HepG2 (cell line): Measurements from ENCODE around the gene TMEM86B. TPM values are rescaled to one million over a fixed set of nuclear protein-coding genes. Genes with fewer than 3 reads are reported as not detected.
A peak's percentile ranks its signal among the peaks of the same experiment; 100 is the strongest.

Experiments
- ATAC-seq: fragments of 200-7000 bp; cut with Tn5 transposase; 3 replicates; pipeline ENCODE4 v1.9.1; 2020; ENCODE audit warnings: mild to moderate bottlenecking, moderate library complexity
- BruUV-seq: library from RNA; stranded (reverse); fragments of 400-500 nt; replicated peaks from 2 replicates; lab custom pipeline; 2021; lab: Mats Ljungman, UMichigan
- CTCF ChIA-PET: fragments of 300-600 bp; formaldehyde crosslinking; extraction: SDS; loops from one replicate; lab custom pipeline; 2021; ENCODE audit warnings: low total read pairs, inconsistent platforms, low intra/inter-chr PET ratio; lab: Yijun Ruan, JAX
- POLR2A ChIA-PET: fragments of 350-600 bp; sonication (Branson Sonifier 250); formaldehyde crosslinking; loops from one replicate; lab custom pipeline; 2020; ENCODE audit warnings: antibody characterized with exemption, inconsistent platforms; lab: Yijun Ruan, JAX
- DNase-seq: peaks from one replicate; pipeline ENCODE4 v3.0.0-alpha.2; 2015; ENCODE audit warnings: low spot score
- FAIRE-seq: peaks from 3 replicates; lab custom pipeline; 2011; peaks lifted over from hg19 to GRCh38; lab: Jason Lieb, UNC
- H2AFZ ChIP-seq: one replicate; pipeline ENCODE4 v1.6.1; 2011; ENCODE audit warnings: low read length, inconsistent platforms
- H3K27ac ChIP-seq: fragments of 300-600 bp; 3 replicates; pipeline ENCODE4 v1.8.0; 2011; ENCODE audit warnings: mixed run types, mild to moderate bottlenecking, mixed read lengths, low read length, inconsistent platforms; ENCODE audit not compliant: insufficient read depth; ENCODE audit errors: extremely low read length
- H3K27me3 ChIP-seq, 2 experiments: fragments of 200-600 bp in 1 of 2; 2 replicates in 1 of 2; 3 replicates in 1 of 2; pipeline versions ENCODE4 v1.6.0 to v1.8.0; 2011; ENCODE audit warnings: low read length in 2 of 2, mild to moderate bottlenecking in 2 of 2, moderate library complexity in 2 of 2, inconsistent platforms in 1 of 2; ENCODE audit not compliant: insufficient read depth in 2 of 2, control insufficient read depth in 1 of 2
- H3K36me3 ChIP-seq, 2 experiments: fragments of 200-600 bp in 1 of 2; replicated peaks in 1 of 2; 2 replicates in 1 of 2; 3 replicates in 1 of 2; pipeline versions ENCODE4 v1.5.1 to v1.8.0; 2011; ENCODE audit warnings: low read length in 2 of 2, inconsistent platforms in 1 of 2; ENCODE audit not compliant: insufficient read depth in 2 of 2, control insufficient read depth in 1 of 2
- H3K4me1 ChIP-seq: 2 replicates; pipeline ENCODE4 v1.5.1; 2012; ENCODE audit warnings: low read length, inconsistent platforms; ENCODE audit not compliant: insufficient read depth
- H3K4me2 ChIP-seq: 2 replicates; pipeline ENCODE4 v1.6.0; 2011; ENCODE audit warnings: low read depth, low read length, inconsistent platforms
- H3K4me3 ChIP-seq, 3 experiments: fragments of 200-600 bp in 1 of 3; sonication (generic), shearing (Covaris generic) in 1 of 3; replicated peaks in 1 of 3; 2 replicates each; pipeline ENCODE4 v1.5.1; 2011 to 2016; ENCODE audit warnings: low read length in 3 of 3, inconsistent platforms in 2 of 3, low read depth in 2 of 3, mild to moderate bottlenecking in 2 of 3, control low read depth in 1 of 3, mixed read lengths in 1 of 3; ENCODE audit not compliant: insufficient read depth in 1 of 3
- H3K79me2 ChIP-seq: one replicate; pipeline ENCODE4 v1.6.1; 2011; ENCODE audit warnings: low read length, inconsistent platforms; ENCODE audit not compliant: insufficient read depth
- H3K9ac ChIP-seq: 2 replicates; pipeline ENCODE4 v1.6.0; 2011; ENCODE audit warnings: mild to moderate bottlenecking, low read depth, low read length, inconsistent platforms; ENCODE audit not compliant: insufficient read depth
- H3K9me3 ChIP-seq: 2 replicates; pipeline ENCODE4 v1.5.1; 2012; ENCODE audit warnings: mild to moderate bottlenecking, low read length
- H4K20me1 ChIP-seq: 2 replicates; pipeline ENCODE4 v1.6.0; 2011; ENCODE audit warnings: inconsistent platforms, mild to moderate bottlenecking, low read length, moderate library complexity; ENCODE audit not compliant: insufficient read depth
- FOXA1 ChIP-seq, 2 experiments: fragments of 450-650 bp in 1 of 2; sonication (generic) in 1 of 2; formaldehyde crosslinking in 1 of 2; IDR thresholded peaks; 2 replicates each; pipeline versions ENCODE4 v1.4.0 to v1.6.1; 2016 to 2020; ENCODE audit warnings: missing genetic modification reagents in 1 of 2
- KDM2A ChIP-seq: sonication (generic); formaldehyde crosslinking; IDR thresholded peaks from 2 replicates; pipeline ENCODE4 v1.4.0; 2020; ENCODE audit warnings: low read depth, missing genetic modification reagents, borderline replicate concordance
- REST ChIP-seq, 2 experiments: IDR thresholded peaks; 2 replicates each; pipeline ENCODE4 v1.6.1; 2011 to 2012; ENCODE audit warnings: low read length in 2 of 2, borderline replicate concordance in 1 of 2, low read depth in 1 of 2, mild to moderate bottlenecking in 1 of 2, moderate library complexity in 1 of 2
- ZNF512 ChIP-seq: sonication (generic); formaldehyde crosslinking; IDR thresholded peaks from 2 replicates; pipeline ENCODE4 v1.4.0; 2020; ENCODE audit warnings: mild to moderate bottlenecking, missing genetic modification reagents
- ZNF580 ChIP-seq: IDR thresholded peaks from 2 replicates; pipeline ENCODE4 v1.6.1; 2016; ENCODE audit warnings: low read depth, borderline replicate concordance
- ZNF713 ChIP-seq: sonication (generic); formaldehyde crosslinking; IDR thresholded peaks from 2 replicates; pipeline ENCODE4 v1.4.0; 2020; ENCODE audit warnings: mild to moderate bottlenecking, missing genetic modification reagents
- WGBS: methylation state at CpG from one replicate; pipeline ENCODE4 v1.1.6; 2017; ENCODE audit warnings: low lambda C conversion rate; 5-methylcytosine and 5-hydroxymethylcytosine counted together
- in situ Hi-C: cut with HindIII; loops from 2 replicates; pipeline ENCODE4 v1.10.0; 2017; ENCODE audit warnings: low pct_unique_long_range_greater_than_20kb; ENCODE audit not compliant: extremely low pct_ligation_motif_present
- intact Hi-C: fragments of 100-400 bp; cut with micrococcal nuclease; formaldehyde crosslinking; loops from one replicate; pipeline ENCODE4 v1.10.0; 2022; ENCODE audit not compliant: unreplicated experiment
- polyA plus RNA-seq, 8 experiments: library from polyadenylated mRNA; depleted of rRNA in 3 of 8; stranded (reverse) in 7 of 8; unstranded in 1 of 8; fragments of >200 nt; fragmentation: Illumina TruSeq in 4 of 8; extraction: Trizol in 4 of 8; gene quantifications; 2 replicates each; pipeline versions ENCODE4 v1.2.1 to v1.2.3, GENCODE V29; 2011 to 2016; ENCODE audit warnings: low read depth in 4 of 8, missing spikeins in 1 of 8, mixed read lengths in 1 of 8; ENCODE audit not compliant: insufficient read depth in 1 of 8
- total RNA-seq, 5 experiments: library from RNA; depleted of rRNA; stranded (reverse); fragments of >200 nt; fragmentation: Illumina TruSeq; extraction: Trizol; gene quantifications; 2 replicates each; pipeline ENCODE4 v1.2.3, GENCODE V29; 2016; ENCODE audit warnings: low read depth in 1 of 5

Gene TMEM86B
- total and polyA plus RNA-seq, 2 of the 13 experiments (the other 11 are each of a cell fraction or from before 2014, with no cell fraction given): 7.7 to 9.6 TPM

GRCh38 chr19:55199620-55200204, 28.9 kb downstream of the TMEM86B start:
- BruUV-seq: no TSS peak
- FAIRE-seq: no peak
- peaks cover 17% of the 10 kb centered on the region for H3K4me1 ChIP-seq
- H3K27me3 ChIP-seq: no peaks in the 10 kb centered on the region
- peaks cover 28 to 79% of the 10 kb centered on the region in 2 experiments for H3K36me3 ChIP-seq
- no peak overlapping the region for H3K9ac ChIP-seq
- POLR2A ChIA-PET: interaction anchor here (1.8 kb wide), 1 partner anchor 10 kb away, joined by 8 read pairs; the partner anchor contains the start of gene PTPRH
- H3K79me2 ChIP-seq: peaks cover 2% of the 10 kb centered on the region
- intact Hi-C loops (no loop called here), in situ Hi-C loops (no loop called here)
- H3K4me3 ChIP-seq: no peak overlapping the region
- CTCF ChIA-PET: no interaction called here
- WGBS: 94% methylated on average over 2 of the region's 5 CpGs
- DNase-seq: no peak
- TF ChIP-seq ZNF713 (CRISPR knock-in tag) (no peak), ZNF512 (CRISPR knock-in tag) (0 out of 2 replicates have a peak, but pooled peaks have one; percentile 54), FOXA1 (IDR thresholded peaks at IDR 0.05) (0 out of 2 replicates have a peak, but pooled peaks have one; percentile 26), FOXA1 (CRISPR knock-in tag; IDR thresholded peaks at IDR 0.05) (no peak)
- no peak overlapping the region for H3K27ac ChIP-seq
- ATAC-seq: no peak
- H4K20me1 ChIP-seq: peaks cover 8% of the 10 kb centered on the region; the same call in 1 of the 2 replicates
- H2AFZ ChIP-seq: no peak overlapping the region
- no peak overlapping the region for H3K4me2 ChIP-seq
- no peaks in the 10 kb centered on the region for H3K9me3 ChIP-seq

GRCh38 chr19:55198651-55199050, 29.9 kb downstream of the TMEM86B start:
- intact Hi-C loops (no loop called here), in situ Hi-C loops (no loop called here)
- POLR2A ChIA-PET: interaction anchor here (0.8 to 6.1 kb wide), 4 partner anchors 8 to 209 kb away, joined by 4 to 28 read pairs (median 6); partner anchors contain the start of genes PTPRH and UBE2S
- Histone ChIP-seq H3K79me2 (no peaks in the 10 kb centered on the region), H3K4me1 (peaks cover 7% of the 10 kb centered on the region), H3K36me3 (peaks cover 25 to 73% of the 10 kb centered on the region in 2 experiments), H4K20me1 (peaks cover 4% of the 10 kb centered on the region; the same call in 1 of the 2 replicates), H3K9ac (no peak overlapping the region), H3K27ac (no peak overlapping the region), H2AFZ (no peak overlapping the region), H3K27me3 (no peaks in the 10 kb centered on the region), H3K4me2 (no peak overlapping the region), H3K9me3 (no peaks in the 10 kb centered on the region), H3K4me3 (no peak overlapping the region)
- no TSS peak for BruUV-seq
- WGBS: 94% methylated on average over 2 of the region's 5 CpGs
- CTCF ChIA-PET: no interaction called here
- no peak for DNase-seq
- no peak for FAIRE-seq
- no peak; the same call in 2 of the 3 replicates for ATAC-seq
- TF ChIP-seq ZNF580 (CRISPR knock-in tag): no peak
- no peak for TF ChIP-seq KDM2A (CRISPR knock-in tag)
- TF ChIP-seq REST (IDR thresholded peaks at IDR 0.05; ENCODE audit: borderline replicate concordance in 1 of 2, low read depth in 1 of 2, low read length in 2 of 2): peak; percentile 49 to 84
